Loucy (cell line): ENCODE measurements around the gene RBPMS2.

Experiments
- CTCF ChIP-seq: fragments of 200-600 bp; sonication (generic); conservative IDR thresholded peaks from 2 replicates; pipeline ENCODE4 v1.5.1; 2014; ENCODE audit warnings: mild to moderate bottlenecking, antibody characterized with exemption, low read length
- EZH2phosphoT487 ChIP-seq: fragments of 200-600 bp; IDR thresholded peaks from 2 replicates; pipeline ENCODE4 v1.6.1; 2018; ENCODE audit warnings: antibody characterized with exemption, mild to moderate bottlenecking, moderate library complexity, borderline replicate concordance

DNA sequence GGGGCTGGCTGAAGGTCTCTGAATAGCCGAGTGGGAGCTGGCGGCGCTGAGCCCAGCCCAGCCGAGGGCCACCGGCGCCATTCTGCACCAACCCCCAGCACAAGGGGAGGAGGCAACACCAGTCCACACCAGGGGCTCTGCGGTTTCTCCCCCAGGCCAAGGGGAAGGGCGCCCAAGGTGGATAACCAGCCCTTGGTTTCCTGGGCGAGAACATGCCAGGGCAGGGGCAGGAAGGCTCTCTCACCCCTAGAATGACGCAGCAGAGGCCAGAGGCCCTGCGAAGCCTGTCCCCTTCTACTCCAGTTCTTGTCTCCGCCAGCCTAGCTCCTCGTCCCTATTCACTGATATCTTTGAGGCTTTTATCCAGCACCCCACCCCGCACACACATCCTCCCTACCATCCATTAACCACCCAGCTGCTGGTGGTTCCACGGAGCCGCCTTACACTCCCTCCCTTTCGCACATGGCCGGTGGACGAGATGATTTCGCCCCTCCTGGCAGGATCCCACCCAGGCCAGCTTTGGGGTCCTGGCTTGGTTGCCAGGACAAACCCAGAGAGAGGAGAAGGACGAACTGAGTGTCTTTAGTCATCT is 1.3 kb downstream of the RBPMS2 start:
- TF ChIP-seq CTCF (no peak), EZH2phosphoT487 (no peak)
